Lower leg skin (tissue), 3 donors: ENCODE measurements around the gene CLDN9.

Experiments
- CTCF ChIP-seq, 3 donors: fragments of 450-650 bp; IDR thresholded peaks; one replicate each; pipeline ENCODE4 v1.5.1; 2016; ENCODE audit warnings: antibody characterized with exemption in 3 of 3, mild to moderate bottlenecking in 3 of 3, moderate library complexity in 2 of 3
- POLR2A ChIP-seq, 2 donors: fragments of 450-650 bp; IDR thresholded peaks; one replicate each; pipeline ENCODE4 v1.6.1; 2016 to 2017; ENCODE audit warnings: antibody characterized with exemption in 2 of 2, mild to moderate bottlenecking in 1 of 2, moderate library complexity in 1 of 2

- no peak for TF ChIP-seq CTCF (IDR thresholded peaks at IDR 0.05)
- TF ChIP-seq POLR2A (IDR thresholded peaks at IDR 0.05), result no peak
Measured at GRCh38 chr16:3001316-3001715, 11.4 kb upstream of the CLDN9 start.
